ENCODE results near the gene TMEM239.
A peak's percentile ranks its signal among the peaks of the same experiment; 100 is the strongest.
"Not testable (repeated sequence)": the region's sequence is repeated elsewhere in the genome, so short reads cannot be mapped to it uniquely, and the experiment has no call there.

Gene TMEM239

GRCh38 chr20:2816030-2816582 lies at the start of gene TMEM239:
TMEM239 (plus strand) TSS chr20:2816364; CDS start chr20:2816555, 191 bp downstream.
- intact Hi-C loops (cut with DNase I): no loop called here
- DNase-seq: peak in 1 of 10 donors; percentile 62

GRCh38 chr20:2767768-2768631 lies 48.2 kb upstream of the TMEM239 start:
- intact Hi-C loops (cut with DNase I): no loop called here

GRCh38 chr20:2768632-2769015 lies 47.5 kb upstream of the TMEM239 start:
- intact Hi-C loops (cut with DNase I): no loop called here
- no peak for DNase-seq

More at GRCh38 chr20:2767768-2768631, 48.2 kb upstream of the TMEM239 start:
- DNase-seq: no peak

- intact Hi-C loops (cut with DNase I); DNase-seq: not testable (repeated sequence)
Observed at GRCh38 chr20:2770091-2770490, 46.1 kb upstream of the TMEM239 start.

- intact Hi-C loops (cut with DNase I): no loop called here
- no peak for DNase-seq
Observed at GRCh38 chr20:2771631-2772080, 44.5 kb upstream of the TMEM239 start.

GRCh38 chr20:2773812-2774211 lies 42.4 kb upstream of the TMEM239 start:
- DNase-seq: no peak
- intact Hi-C loops (cut with DNase I): no loop called here

GRCh38 chr20:2775139-2775538 lies 41.0 kb upstream of the TMEM239 start:
- DNase-seq: no peak
- intact Hi-C loops (cut with DNase I): no loop called here

GRCh38 chr20:2778602-2779321 lies 37.4 kb upstream of the TMEM239 start:
- no peak for DNase-seq
- intact Hi-C loops (cut with DNase I): no loop called here

- intact Hi-C loops (cut with DNase I): no loop called here
- no peak for DNase-seq
Observed at GRCh38 chr20:2780948-2781347, 35.2 kb upstream of the TMEM239 start.

- intact Hi-C loops (cut with DNase I): no loop called here
- no peak for DNase-seq
Observed at GRCh38 chr20:2783908-2784566, 32.1 kb upstream of the TMEM239 start.

GRCh38 chr20:2793471-2793870 lies 22.7 kb upstream of the TMEM239 start:
- DNase-seq: peak in 1 of 10 donors; percentile 25
- intact Hi-C loops (cut with DNase I): no loop called here

- DNase-seq: peak in 1 of 10 donors; percentile 45
- intact Hi-C loops (cut with DNase I): no loop called here
Observed at GRCh38 chr20:2794202-2794748, 21.9 kb upstream of the TMEM239 start.

- intact Hi-C loops (cut with DNase I): no loop called here
- DNase-seq: peak in 1 of 10 donors; percentile 65
Observed at GRCh38 chr20:2794866-2795447, 21.2 kb upstream of the TMEM239 start.

GRCh38 chr20:2795451-2795850 lies 20.7 kb upstream of the TMEM239 start:
- intact Hi-C loops (cut with DNase I): no loop called here
- DNase-seq: peak in 1 of 10 donors; percentile 64

- peak in 1 of 10 donors; percentile 73 for DNase-seq
- intact Hi-C loops (cut with DNase I): no loop called here
Observed at GRCh38 chr20:2796011-2796660, 20.0 kb upstream of the TMEM239 start.

- DNase-seq: peak in 1 of 10 donors; percentile 75
- intact Hi-C loops (cut with DNase I): no loop called here
Observed at GRCh38 chr20:2797136-2797983, 18.8 kb upstream of the TMEM239 start.

GRCh38 chr20:2798095-2798805 lies 17.9 kb upstream of the TMEM239 start:
- DNase-seq: peak in 1 of 10 donors; percentile 64
- intact Hi-C loops (cut with DNase I): no loop called here

GRCh38 chr20:2798814-2799213 lies 17.4 kb upstream of the TMEM239 start:
- intact Hi-C loops (cut with DNase I): no loop called here
- DNase-seq: no peak
